Liver (tissue), 9 donors: ENCODE results near the gene CSMD2. TPM values are rescaled to one million over a fixed set of nuclear protein-coding genes. Genes with fewer than 3 reads are reported as not detected.

Experiments used
- DNase-seq: peaks from one replicate; pipeline ENCODE4 v3.0.0-alpha.2; 2017; ENCODE audit warnings: low spot score
- H3K27ac ChIP-seq, 2 donors: one replicate each; pipeline ENCODE4 v1.7.0; 2013; ENCODE audit warnings: inconsistent platforms in 2 of 2, low read length in 2 of 2, control low read depth in 1 of 2, low read depth in 1 of 2, mild to moderate bottlenecking in 1 of 2
- H3K27me3 ChIP-seq, 4 donors: one replicate each; pipeline versions ENCODE4 v1.6.1 to v1.7.0; 2013; ENCODE audit warnings: low read length in 3 of 4, inconsistent platforms in 1 of 4, mild to moderate bottlenecking in 1 of 4, moderate library complexity in 1 of 4; ENCODE audit not compliant: control insufficient read depth in 4 of 4, insufficient read depth in 4 of 4
- H3K36me3 ChIP-seq, 4 donors: one replicate each; pipeline versions ENCODE4 v1.6.1 to v1.7.0; 2013; ENCODE audit warnings: low read length in 3 of 4, mild to moderate bottlenecking in 3 of 4, low read depth in 1 of 4, moderate library complexity in 1 of 4; ENCODE audit not compliant: control insufficient read depth in 4 of 4, insufficient read depth in 3 of 4
- H3K4me1 ChIP-seq, 4 donors: one replicate each; pipeline versions ENCODE4 v1.6.1 to v1.7.0; 2013; ENCODE audit warnings: low read length in 3 of 4, mild to moderate bottlenecking in 3 of 4, moderate library complexity in 1 of 4; ENCODE audit not compliant: control insufficient read depth in 4 of 4, insufficient read depth in 4 of 4
- H3K4me3 ChIP-seq, 3 donors: one replicate each; pipeline versions ENCODE4 v1.6.1 to v1.7.0; 2013; ENCODE audit warnings: low read length in 3 of 3, control low read depth in 1 of 3, low read depth in 1 of 3, mild to moderate bottlenecking in 1 of 3
- H3K9ac ChIP-seq, 2 donors: one replicate each; pipeline ENCODE4 v1.7.0; 2013; ENCODE audit warnings: low read length in 2 of 2, mild to moderate bottlenecking in 2 of 2, moderate library complexity in 2 of 2, control low read depth in 1 of 2, low read depth in 1 of 2
- H3K9me3 ChIP-seq, 4 donors: one replicate each; pipeline versions ENCODE4 v1.6.1 to v1.7.0; 2013; ENCODE audit warnings: low read length in 3 of 4; ENCODE audit not compliant: control insufficient read depth in 4 of 4
- EGR1 ChIP-seq, 2 donors: IDR thresholded peaks; 2 replicates each; pipeline ENCODE4 v1.6.1; 2016 to 2018; ENCODE audit warnings: antibody characterized with exemption in 2 of 2, low read depth in 2 of 2
- FOXA1 ChIP-seq: IDR thresholded peaks from 2 replicates; pipeline ENCODE4 v1.6.1; 2016; ENCODE audit warnings: antibody characterized with exemption
- GABPA ChIP-seq, 2 donors: IDR thresholded peaks in 1 of 2; conservative IDR thresholded peaks in 1 of 2; 2 replicates each; pipeline ENCODE4 v1.6.1; 2016; ENCODE audit warnings: antibody characterized with exemption in 2 of 2, mild to moderate bottlenecking in 1 of 2, moderate library complexity in 1 of 2
- HNF4A ChIP-seq, 2 donors: conservative IDR thresholded peaks; 2 replicates each; pipeline ENCODE4 v1.6.1; 2016; ENCODE audit warnings: antibody characterized with exemption in 2 of 2, mild to moderate bottlenecking in 2 of 2
- HNF4G ChIP-seq: IDR thresholded peaks from 2 replicates; pipeline ENCODE4 v1.6.1; 2016; ENCODE audit warnings: antibody characterized with exemption
- JUND ChIP-seq, 2 donors: IDR thresholded peaks; 2 replicates each; pipeline ENCODE4 v1.6.1; 2016; ENCODE audit warnings: antibody characterized with exemption in 2 of 2
- NR2F2 ChIP-seq: IDR thresholded peaks from 2 replicates; pipeline ENCODE4 v1.6.1; 2016; ENCODE audit warnings: antibody characterized with exemption
- RAD21 ChIP-seq, 2 donors: IDR thresholded peaks; 2 replicates each; pipeline ENCODE4 v1.6.1; 2016; ENCODE audit warnings: antibody characterized with exemption in 2 of 2, mild to moderate bottlenecking in 2 of 2
- REST ChIP-seq: IDR thresholded peaks from 2 replicates; pipeline ENCODE4 v1.6.1; 2016; ENCODE audit warnings: antibody characterized with exemption, mild to moderate bottlenecking
- RXRA ChIP-seq, 2 donors: IDR thresholded peaks; 2 replicates each; pipeline ENCODE4 v1.6.1; 2017 to 2018; ENCODE audit warnings: antibody characterized with exemption in 2 of 2, mild to moderate bottlenecking in 1 of 2
- TAF1 ChIP-seq: conservative IDR thresholded peaks from 2 replicates; pipeline ENCODE4 v1.6.1; 2016; ENCODE audit warnings: antibody characterized with exemption, mild to moderate bottlenecking
- YY1 ChIP-seq: IDR thresholded peaks from 2 replicates; pipeline ENCODE4 v1.6.1; 2016; ENCODE audit warnings: antibody characterized with exemption, mild to moderate bottlenecking
- ZBTB33 ChIP-seq: IDR thresholded peaks from 2 replicates; pipeline ENCODE4 v1.6.1; 2016; ENCODE audit warnings: antibody characterized with exemption
- WGBS: extraction: QIAGEN DNeasy Blood & Tissue Kit; methylation state at CpG from one replicate; pipeline ENCODE4 v1.1.7; 2013; 5-methylcytosine and 5-hydroxymethylcytosine counted together
- polyA plus RNA-seq, 2 donors: library from polyadenylated mRNA; stranded (reverse) in 1 of 2; unstranded in 1 of 2; fragments of 200-250 nt in 1 of 2; fragments of >200 nt in 1 of 2; fragmentation: Nextera tagmentation in 1 of 2; extraction: Ambion mirVana in 1 of 2; gene quantifications; one replicate each; pipeline versions ENCODE4 v1.2.1 to v1.2.3, GENCODE V29; 2013 to 2015
- total RNA-seq, 2 donors: library from RNA; depleted of rRNA; stranded (reverse); fragments of >200 nt; gene quantifications; one replicate each; pipeline ENCODE4 v1.2.3, GENCODE V29; 2014
- TF ChIP-seq, protein P1 (sequence below): IDR thresholded peaks from 2 replicates; pipeline ENCODE4 v1.6.1; 2016; ENCODE audit warnings: antibody characterized with exemption
- TF ChIP-seq, protein P2 (sequence below): fragments of 150-350 bp; IDR thresholded peaks from 2 replicates; pipeline ENCODE4 v1.5.1; 2017; ENCODE audit warnings: improper control_type of control experiment, low read depth, low read length; ENCODE audit not compliant: missing input control
- TF ChIP-seq, protein P3 (sequence below): IDR thresholded peaks from 2 replicates; pipeline ENCODE4 v1.6.1; 2016; ENCODE audit warnings: antibody characterized with exemption
- donor health status: healthy.
- donor health status: healthy.
- donor health status: healthy.
- donor health status: healthy.
- donor health status: healthy.

Gene CSMD2
- total and polyA plus RNA-seq, 4 donors, result 0.08 to 0.09 TPM; not detected in 2

DNA sequence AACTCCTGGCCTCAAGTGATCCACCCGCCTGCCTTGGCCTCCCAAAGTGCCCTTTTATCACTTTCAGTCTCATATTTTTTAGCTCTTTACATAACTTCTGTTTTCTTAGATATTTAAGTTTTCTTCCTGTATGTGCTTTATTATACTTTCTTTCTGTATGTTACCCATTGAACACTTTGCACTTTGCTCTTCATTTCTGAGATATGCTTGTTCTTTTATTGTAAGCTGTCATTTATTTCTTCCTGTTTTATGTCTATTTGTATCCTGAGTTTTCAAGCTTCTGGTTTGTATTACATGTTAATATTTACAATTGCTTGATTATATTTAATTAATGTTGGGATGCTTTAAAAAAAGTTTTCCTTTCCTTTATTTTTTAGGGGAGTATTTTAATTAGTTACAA is 656.9 kb downstream of the CSMD2 start:
- DNase-seq, result no peak
- no peak overlapping the region for H3K9ac ChIP-seq
- no peaks in the 10 kb centered on the region for H3K27me3 ChIP-seq
- no peak overlapping the region for H3K27ac ChIP-seq
- H3K4me1 ChIP-seq, result no peaks in the 10 kb centered on the region
- WGBS, result 78% methylated on average over 1 of the region's 1 CpG
- H3K4me3 ChIP-seq, result no peak overlapping the region
- no peaks in the 10 kb centered on the region for H3K9me3 ChIP-seq
- no peaks in the 10 kb centered on the region for H3K36me3 ChIP-seq
- no peak for TF ChIP-seq TAF1
- TF ChIP-seq, protein P1, sequence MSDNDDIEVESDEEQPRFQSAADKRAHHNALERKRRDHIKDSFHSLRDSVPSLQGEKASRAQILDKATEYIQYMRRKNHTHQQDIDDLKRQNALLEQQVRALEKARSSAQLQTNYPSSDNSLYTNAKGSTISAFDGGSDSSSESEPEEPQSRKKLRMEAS, result no peak
- TF ChIP-seq, protein P2, sequence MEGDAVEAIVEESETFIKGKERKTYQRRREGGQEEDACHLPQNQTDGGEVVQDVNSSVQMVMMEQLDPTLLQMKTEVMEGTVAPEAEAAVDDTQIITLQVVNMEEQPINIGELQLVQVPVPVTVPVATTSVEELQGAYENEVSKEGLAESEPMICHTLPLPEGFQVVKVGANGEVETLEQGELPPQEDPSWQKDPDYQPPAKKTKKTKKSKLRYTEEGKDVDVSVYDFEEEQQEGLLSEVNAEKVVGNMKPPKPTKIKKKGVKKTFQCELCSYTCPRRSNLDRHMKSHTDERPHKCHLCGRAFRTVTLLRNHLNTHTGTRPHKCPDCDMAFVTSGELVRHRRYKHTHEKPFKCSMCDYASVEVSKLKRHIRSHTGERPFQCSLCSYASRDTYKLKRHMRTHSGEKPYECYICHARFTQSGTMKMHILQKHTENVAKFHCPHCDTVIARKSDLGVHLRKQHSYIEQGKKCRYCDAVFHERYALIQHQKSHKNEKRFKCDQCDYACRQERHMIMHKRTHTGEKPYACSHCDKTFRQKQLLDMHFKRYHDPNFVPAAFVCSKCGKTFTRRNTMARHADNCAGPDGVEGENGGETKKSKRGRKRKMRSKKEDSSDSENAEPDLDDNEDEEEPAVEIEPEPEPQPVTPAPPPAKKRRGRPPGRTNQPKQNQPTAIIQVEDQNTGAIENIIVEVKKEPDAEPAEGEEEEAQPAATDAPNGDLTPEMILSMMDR, result no peak
- no peak for TF ChIP-seq EGR1 (IDR thresholded peaks at IDR 0.05; ENCODE audit: low read depth in 2 of 2)
- TF ChIP-seq GABPA (IDR thresholded peaks at IDR 0.05 in 1 of 2, conservative IDR thresholded peaks at IDR 0.05 in 1 of 2), result no peak
- no peak for TF ChIP-seq ZBTB33
- TF ChIP-seq REST, result no peak
- TF ChIP-seq YY1, result no peak
- no peak for TF ChIP-seq FOXA1
- TF ChIP-seq JUND (IDR thresholded peaks at IDR 0.05), result no peak
- TF ChIP-seq RAD21 (IDR thresholded peaks at IDR 0.05), result no peak
- TF ChIP-seq NR2F2, result no peak
- TF ChIP-seq, protein P3, sequence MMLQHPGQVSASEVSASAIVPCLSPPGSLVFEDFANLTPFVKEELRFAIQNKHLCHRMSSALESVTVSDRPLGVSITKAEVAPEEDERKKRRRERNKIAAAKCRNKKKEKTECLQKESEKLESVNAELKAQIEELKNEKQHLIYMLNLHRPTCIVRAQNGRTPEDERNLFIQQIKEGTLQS, result no peak
- no peak for TF ChIP-seq HNF4A (conservative IDR thresholded peaks at IDR 0.05)
- TF ChIP-seq HNF4G, result no peak

DNA sequence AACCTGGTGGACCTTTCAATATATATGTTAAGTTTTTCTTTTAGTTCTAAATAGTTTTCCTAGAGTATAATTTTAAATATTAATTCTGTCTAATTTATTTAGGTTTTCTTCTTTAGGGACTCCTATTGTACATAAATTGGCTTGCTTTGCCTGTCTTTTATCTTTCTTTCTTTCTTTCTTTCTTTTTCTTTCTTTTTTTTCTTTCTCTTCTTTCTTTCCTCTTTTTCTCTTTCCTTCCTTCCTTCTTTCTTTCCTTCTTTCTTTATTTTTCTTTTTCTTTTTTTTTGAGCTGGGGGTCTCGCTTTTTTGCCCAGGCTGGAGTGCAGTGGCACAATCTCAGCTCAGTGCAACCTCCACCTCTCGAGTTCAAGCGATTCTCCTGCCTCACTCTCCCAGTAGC is 657.4 kb downstream of the CSMD2 start:
- Histone ChIP-seq H3K4me3 (no peak overlapping the region), H3K27me3 (no peaks in the 10 kb centered on the region), H3K9me3 (no peaks in the 10 kb centered on the region), H3K4me1 (no peaks in the 10 kb centered on the region), H3K36me3 (no peaks in the 10 kb centered on the region), H3K27ac (no peak overlapping the region), H3K9ac (no peak overlapping the region)
- DNase-seq, result no peak
- 91% methylated on average over 3 of the region's 3 CpGs for WGBS
- no peak for TF ChIP-seq ZBTB33
- TF ChIP-seq, protein P2, result no peak
- TF ChIP-seq HNF4G, result no peak
- TF ChIP-seq RXRA (IDR thresholded peaks at IDR 0.05), result no peak
- no peak for TF ChIP-seq HNF4A (conservative IDR thresholded peaks at IDR 0.05)
- TF ChIP-seq REST, result no peak
